OCI-LY1 (cell line): Measurements from ENCODE around the gene TGFBR1.
A peak's percentile ranks its signal among the peaks of the same experiment; 100 is the strongest.

Source experiments
- H2AFZ ChIP-seq: fragments of 200-600 bp; sonication (generic), shearing (Covaris generic); 2 replicates; pipeline ENCODE4 v1.6.0; 2014; ENCODE audit warnings: antibody characterized with exemption, mild to moderate bottlenecking, low read length
- H3F3A ChIP-seq: fragments of 200-600 bp; sonication (generic), shearing (Covaris generic); 2 replicates; pipeline ENCODE4 v1.6.0; 2014; ENCODE audit warnings: mild to moderate bottlenecking, antibody characterized with exemption, low read length, moderate library complexity; ENCODE audit not compliant: insufficient read depth
- H3K27ac ChIP-seq: fragments of 200-600 bp; sonication (generic); 2 replicates; pipeline ENCODE4 v1.5.1; 2014; ENCODE audit warnings: low read length, mixed run types, mild to moderate bottlenecking, low read depth; ENCODE audit not compliant: poor library complexity, severe bottlenecking
- H3K27me3 ChIP-seq: fragments of 200-600 bp; sonication (generic); 2 replicates; pipeline ENCODE4 v1.6.0; 2014; ENCODE audit warnings: antibody characterized with exemption, mild to moderate bottlenecking, low read length, moderate library complexity; ENCODE audit not compliant: insufficient read depth
- H3K36me3 ChIP-seq: fragments of 200-600 bp; sonication (generic); 2 replicates; pipeline ENCODE4 v1.6.1; 2014; ENCODE audit warnings: mild to moderate bottlenecking, antibody characterized with exemption, low read length, moderate library complexity, mixed read lengths; ENCODE audit not compliant: insufficient read depth
- H3K4me1 ChIP-seq: fragments of 200-600 bp; sonication (generic); 2 replicates; pipeline ENCODE4 v1.5.1; 2014; ENCODE audit warnings: mild to moderate bottlenecking, low read length, moderate library complexity; ENCODE audit not compliant: insufficient read depth, severe bottlenecking
- H3K4me2 ChIP-seq: fragments of 200-600 bp; sonication (generic), shearing (Covaris generic); 2 replicates; pipeline ENCODE4 v1.6.1; 2014; ENCODE audit warnings: low read length
- H3K4me3 ChIP-seq: fragments of 200-600 bp; sonication (generic); 2 replicates; pipeline ENCODE4 v1.5.1; 2014; ENCODE audit warnings: low read length, low read depth, mild to moderate bottlenecking, mixed read lengths; ENCODE audit not compliant: poor library complexity, severe bottlenecking
- H3K79me2 ChIP-seq: fragments of 200-600 bp; shearing (Covaris generic); 2 replicates; pipeline ENCODE4 v1.6.1; 2016; ENCODE audit warnings: mixed run types, low read length, mixed read lengths; ENCODE audit not compliant: insufficient read depth
- H3K9ac ChIP-seq: fragments of 200-600 bp; sonication (generic), shearing (Covaris generic); 2 replicates; pipeline ENCODE4 v1.6.1; 2014; ENCODE audit warnings: mild to moderate bottlenecking, low read length, mixed read lengths
- H3K9me2 ChIP-seq: fragments of 200-600 bp; sonication (generic), shearing (Covaris generic); 2 replicates; pipeline ENCODE4 v1.6.1; 2014; ENCODE audit warnings: low read depth, mild to moderate bottlenecking, low read length, mixed read lengths
- H3K9me3 ChIP-seq: fragments of 200-600 bp; shearing (Covaris generic); 2 replicates; pipeline ENCODE4 v1.6.1; 2014; ENCODE audit warnings: low read length, mixed read lengths
- H4K20me1 ChIP-seq: fragments of 200-600 bp; sonication (generic), shearing (Covaris generic); 2 replicates; pipeline ENCODE4 v1.6.0; 2016; ENCODE audit warnings: mild to moderate bottlenecking, low read length; ENCODE audit not compliant: insufficient read depth
- EZH2 ChIP-seq: fragments of 200-600 bp; sonication (generic), shearing (Covaris generic); IDR thresholded peaks from 2 replicates; pipeline ENCODE4 v1.8.0; 2017; ENCODE audit warnings: borderline replicate concordance, mixed run types, mild to moderate bottlenecking, antibody characterized with exemption, low read length, moderate library complexity, mixed read lengths
- TF ChIP-seq, protein P1 (sequence below): fragments of 200-600 bp; sonication (generic), shearing (Covaris generic); IDR thresholded peaks from 2 replicates; pipeline ENCODE4 v1.5.1; 2017; ENCODE audit warnings: mild to moderate bottlenecking, antibody characterized with exemption, low read length, moderate library complexity, mixed read lengths

The TGFBR1 gene

DNA sequence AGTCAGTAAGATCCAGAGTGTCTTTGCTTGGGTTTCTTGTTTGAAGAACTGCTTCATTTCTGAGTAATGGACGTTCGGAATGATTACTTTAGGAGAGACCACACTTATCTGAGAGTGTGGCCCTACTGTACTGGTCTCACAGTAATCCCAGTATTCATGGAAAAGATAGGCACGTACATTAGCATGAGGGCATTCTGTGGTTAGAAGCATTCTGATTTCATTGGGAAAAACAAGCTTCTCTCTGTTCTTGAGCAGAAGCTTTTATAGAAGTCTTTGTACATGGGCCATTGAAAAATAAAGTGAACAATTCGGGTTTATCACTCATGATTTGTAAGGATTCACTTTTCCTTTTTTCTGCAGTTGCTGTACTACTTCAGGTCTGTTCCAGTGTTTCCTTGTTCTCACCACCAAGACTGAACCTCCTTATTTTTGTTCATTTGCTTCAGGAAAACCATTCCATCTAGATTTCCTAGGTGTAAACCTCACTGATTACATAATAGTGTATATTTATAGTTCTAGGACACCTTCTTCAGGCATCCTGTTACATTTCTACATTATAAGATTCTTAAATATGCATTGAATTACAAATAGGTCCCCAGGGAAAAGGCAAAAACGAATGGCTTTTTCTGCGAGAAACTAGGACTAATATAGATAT, 10.1 kb downstream of the TGFBR1 start:
- Histone ChIP-seq H3K27ac (peak overlapping the region; percentile 87), H3K9ac (no peak overlapping the region), H3K4me2 (peak overlapping the region; percentile 45; the same call in 1 of the 2 replicates), H3K4me3 (no peak overlapping the region), H2AFZ (no peak overlapping the region), H4K20me1 (no peaks in the 10 kb centered on the region), H3K4me1 (peaks cover 92% of the 10 kb centered on the region), H3K79me2 (peaks cover 81% of the 10 kb centered on the region), H3K9me3 (no peaks in the 10 kb centered on the region), H3K27me3 (no peaks in the 10 kb centered on the region), H3K9me2 (no peaks in the 10 kb centered on the region), H3K36me3 (no peaks in the 10 kb centered on the region), H3F3A (no peaks in the 10 kb centered on the region)
- no peak for TF ChIP-seq EZH2
- TF ChIP-seq, protein P1, sequence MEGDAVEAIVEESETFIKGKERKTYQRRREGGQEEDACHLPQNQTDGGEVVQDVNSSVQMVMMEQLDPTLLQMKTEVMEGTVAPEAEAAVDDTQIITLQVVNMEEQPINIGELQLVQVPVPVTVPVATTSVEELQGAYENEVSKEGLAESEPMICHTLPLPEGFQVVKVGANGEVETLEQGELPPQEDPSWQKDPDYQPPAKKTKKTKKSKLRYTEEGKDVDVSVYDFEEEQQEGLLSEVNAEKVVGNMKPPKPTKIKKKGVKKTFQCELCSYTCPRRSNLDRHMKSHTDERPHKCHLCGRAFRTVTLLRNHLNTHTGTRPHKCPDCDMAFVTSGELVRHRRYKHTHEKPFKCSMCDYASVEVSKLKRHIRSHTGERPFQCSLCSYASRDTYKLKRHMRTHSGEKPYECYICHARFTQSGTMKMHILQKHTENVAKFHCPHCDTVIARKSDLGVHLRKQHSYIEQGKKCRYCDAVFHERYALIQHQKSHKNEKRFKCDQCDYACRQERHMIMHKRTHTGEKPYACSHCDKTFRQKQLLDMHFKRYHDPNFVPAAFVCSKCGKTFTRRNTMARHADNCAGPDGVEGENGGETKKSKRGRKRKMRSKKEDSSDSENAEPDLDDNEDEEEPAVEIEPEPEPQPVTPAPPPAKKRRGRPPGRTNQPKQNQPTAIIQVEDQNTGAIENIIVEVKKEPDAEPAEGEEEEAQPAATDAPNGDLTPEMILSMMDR: no peak

DNA sequence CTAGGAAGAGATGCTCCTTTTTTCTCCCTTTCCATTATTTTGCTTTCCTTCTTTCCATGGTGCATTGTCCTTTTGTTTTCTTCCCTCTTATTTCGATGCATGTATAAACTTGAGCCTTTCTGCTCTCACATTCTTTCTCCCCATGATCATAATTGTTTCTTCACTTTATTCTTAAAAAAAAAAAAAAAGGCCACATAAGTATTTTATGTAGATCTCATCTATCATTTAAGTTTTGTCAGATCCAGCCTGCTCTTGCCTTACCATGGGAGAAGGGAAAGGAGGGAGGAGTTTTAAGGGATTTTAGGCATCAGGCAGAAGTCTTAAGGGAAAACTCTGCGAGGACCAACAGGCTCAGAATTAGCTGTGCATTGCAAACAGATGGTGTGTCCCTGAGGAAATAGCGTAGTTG, 11.1 kb downstream of the TGFBR1 start:
- Histone ChIP-seq H3K9me2 (no peaks in the 10 kb centered on the region), H2AFZ (no peak overlapping the region), H3K9me3 (no peaks in the 10 kb centered on the region), H3K79me2 (peaks cover 77% of the 10 kb centered on the region), H3K4me2 (no peak overlapping the region; the same call in 1 of the 2 replicates), H3K36me3 (no peaks in the 10 kb centered on the region), H4K20me1 (no peaks in the 10 kb centered on the region), H3K4me3 (no peak overlapping the region), H3K4me1 (peaks cover 92% of the 10 kb centered on the region), H3K27ac (peak overlapping the region; percentile 31), H3K27me3 (no peaks in the 10 kb centered on the region), H3K9ac (no peak overlapping the region), H3F3A (no peaks in the 10 kb centered on the region)
- no peak for TF ChIP-seq EZH2
- TF ChIP-seq, protein P1: no peak

DNA sequence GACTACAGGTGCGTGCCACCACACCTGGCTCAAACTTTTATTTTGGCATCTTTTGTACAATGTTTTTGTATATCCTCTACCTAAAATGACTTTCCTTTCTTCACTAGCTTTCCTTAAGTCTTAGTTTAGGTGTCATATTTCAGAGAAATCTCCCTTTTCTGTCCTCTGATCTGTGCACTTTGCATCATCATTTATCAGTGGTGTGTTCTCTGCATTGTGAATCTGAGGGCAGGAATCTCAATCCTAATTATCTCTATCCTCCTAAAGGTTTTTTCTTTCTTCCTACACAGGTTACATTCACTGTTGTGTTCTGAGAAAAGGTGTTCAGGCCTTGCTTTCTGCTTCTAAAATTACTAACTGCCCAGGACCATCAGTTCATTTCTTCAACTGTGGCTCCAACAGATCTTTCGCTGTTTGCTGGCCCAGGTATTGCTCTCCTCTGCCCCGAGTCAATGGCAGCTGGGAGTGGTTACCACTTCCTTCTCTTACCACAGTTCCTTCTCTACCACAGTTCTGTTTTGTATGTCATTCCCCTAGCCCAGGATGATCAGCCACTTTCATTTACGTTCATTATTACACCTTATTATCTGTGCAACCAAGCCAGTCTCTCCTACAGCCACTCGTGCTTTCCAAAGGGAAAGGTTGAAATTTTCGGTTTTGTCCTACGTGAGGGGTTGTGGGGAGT, 14.0 kb downstream of the TGFBR1 start:
- peak overlapping the region; percentile 51 for H3K4me3 ChIP-seq
- H2AFZ ChIP-seq: no peak overlapping the region
- no peaks in the 10 kb centered on the region for H4K20me1 ChIP-seq
- H3K9me2 ChIP-seq: no peaks in the 10 kb centered on the region
- no peaks in the 10 kb centered on the region for H3K27me3 ChIP-seq
- TF ChIP-seq EZH2: no peak
- TF ChIP-seq, protein P1: no peak
- H3F3A ChIP-seq: no peaks in the 10 kb centered on the region
- peaks cover 86% of the 10 kb centered on the region for H3K79me2 ChIP-seq
- peak overlapping the region; percentile 70 for H3K4me2 ChIP-seq
- H3K36me3 ChIP-seq: 0 out of 2 replicates have a peak, but pooled peaks cover 4% of the 10 kb centered on the region
- H3K9me3 ChIP-seq: no peaks in the 10 kb centered on the region
- peak overlapping the region; percentile 97 for H3K27ac ChIP-seq
- peak overlapping the region; percentile 63 for H3K9ac ChIP-seq
- peaks cover 92% of the 10 kb centered on the region for H3K4me1 ChIP-seq
